IPS-18c (cell line): ENCODE measurements around the gene FAM107B.

Experiments
- H3K4me3 ChIP-seq: 2 replicates; pipeline ENCODE4 v1.7.0; 2013; ENCODE audit warnings: low read depth, mild to moderate bottlenecking, low read length, moderate library complexity; ENCODE audit not compliant: insufficient read depth
- H3K9me3 ChIP-seq: one replicate; pipeline ENCODE4 v1.6.1; 2013; ENCODE audit warnings: mild to moderate bottlenecking, low read length, moderate library complexity; ENCODE audit not compliant: control insufficient read depth, insufficient read depth

Gene FAM107B

DNA sequence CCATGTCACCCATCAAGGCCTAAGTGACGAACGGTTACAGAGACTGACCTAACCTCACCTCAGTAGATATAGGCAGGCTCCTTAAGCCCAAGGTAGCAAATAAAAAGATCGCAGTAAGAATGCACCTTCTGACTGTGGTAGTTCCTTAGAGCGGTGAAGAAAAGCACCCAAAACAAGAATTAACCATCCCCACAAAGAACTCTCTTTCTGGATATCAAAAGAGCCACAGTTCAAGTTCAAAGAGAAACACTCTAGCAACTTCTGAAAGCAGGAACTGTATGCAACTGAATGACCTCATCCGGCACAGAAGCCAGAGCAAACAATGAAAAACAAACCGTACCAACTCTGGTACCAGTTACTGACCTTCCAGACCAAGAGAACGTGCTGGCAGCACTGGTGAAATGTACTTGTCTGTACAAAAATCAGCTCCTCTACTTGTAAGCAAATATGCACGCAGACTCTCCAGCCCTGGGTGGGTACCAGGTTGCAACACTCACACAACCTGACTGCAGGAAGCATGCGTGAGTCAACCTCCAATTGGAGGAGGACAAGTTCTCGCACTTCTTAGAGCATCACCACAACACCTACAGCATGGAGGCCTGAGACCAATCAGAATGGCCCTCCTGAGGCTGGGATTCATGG, 202.7 kb downstream of the FAM107B start:
- no peak overlapping the region for H3K4me3 ChIP-seq

DNA sequence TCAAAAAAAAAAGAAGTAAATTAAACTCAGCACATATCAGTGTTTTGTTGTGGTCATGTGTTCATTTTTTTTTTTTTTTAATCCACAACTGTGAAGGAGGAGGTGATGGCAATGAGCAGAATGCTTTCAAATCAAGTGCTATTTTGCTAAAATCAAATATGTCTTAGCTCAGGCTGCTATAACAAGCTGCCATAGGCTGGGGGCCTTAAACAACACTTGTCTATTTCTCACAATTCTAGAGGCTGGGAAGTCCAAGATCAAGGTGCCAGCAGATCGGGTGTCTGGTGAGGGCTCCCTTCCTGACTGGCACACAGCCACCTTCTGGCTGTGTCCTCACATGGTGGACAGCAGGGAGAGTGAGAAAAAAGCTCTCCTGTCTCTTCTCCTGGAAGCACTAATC, 203.9 kb downstream of the FAM107B start:
- H3K4me3 ChIP-seq = no peak overlapping the region

More for the DNA sequence above, 202.7 kb downstream of the FAM107B start:
- no peaks in the 10 kb centered on the region for H3K9me3 ChIP-seq

DNA sequence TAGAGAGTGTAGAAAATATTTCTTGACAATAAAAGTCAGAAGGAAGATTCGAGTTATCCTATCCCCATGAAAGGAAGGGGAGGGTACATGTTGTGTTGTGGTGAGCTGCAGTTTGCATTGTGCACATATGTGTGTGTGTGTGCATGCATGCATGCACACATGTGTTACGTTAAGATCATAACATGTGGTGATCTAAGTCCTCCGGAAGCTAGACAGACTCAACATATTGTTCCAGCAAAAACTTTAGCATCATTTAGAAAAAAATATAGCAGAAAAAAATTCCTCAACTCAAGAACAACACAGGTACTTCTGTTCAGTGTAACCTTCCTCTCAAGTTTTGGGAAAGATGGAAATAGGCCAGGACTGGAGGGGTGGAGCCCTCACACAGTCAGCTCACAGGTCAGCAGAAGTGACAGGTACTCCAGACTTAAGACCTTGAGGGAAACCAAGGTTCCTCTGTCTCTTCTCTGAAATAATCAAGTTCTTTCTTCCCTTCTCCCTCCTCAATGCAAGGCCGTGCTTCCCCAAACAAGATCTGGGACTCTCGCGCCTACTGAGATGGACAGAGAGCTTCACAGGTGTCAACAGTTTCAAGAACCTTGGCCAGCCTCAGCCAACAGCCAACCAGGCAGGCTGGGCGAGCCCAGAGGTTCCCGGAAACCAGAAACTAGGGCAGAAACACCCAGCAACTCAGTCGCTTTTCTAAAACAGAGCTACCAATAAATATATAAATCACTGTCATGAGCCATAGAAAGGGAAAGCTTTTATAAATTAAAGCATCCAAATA, 205.2 kb downstream of the FAM107B start:
- Histone ChIP-seq H3K9me3 (no peaks in the 10 kb centered on the region), H3K4me3 (no peak overlapping the region)

More for the DNA sequence above, 203.9 kb downstream of the FAM107B start:
- H3K9me3 ChIP-seq = no peaks in the 10 kb centered on the region

DNA sequence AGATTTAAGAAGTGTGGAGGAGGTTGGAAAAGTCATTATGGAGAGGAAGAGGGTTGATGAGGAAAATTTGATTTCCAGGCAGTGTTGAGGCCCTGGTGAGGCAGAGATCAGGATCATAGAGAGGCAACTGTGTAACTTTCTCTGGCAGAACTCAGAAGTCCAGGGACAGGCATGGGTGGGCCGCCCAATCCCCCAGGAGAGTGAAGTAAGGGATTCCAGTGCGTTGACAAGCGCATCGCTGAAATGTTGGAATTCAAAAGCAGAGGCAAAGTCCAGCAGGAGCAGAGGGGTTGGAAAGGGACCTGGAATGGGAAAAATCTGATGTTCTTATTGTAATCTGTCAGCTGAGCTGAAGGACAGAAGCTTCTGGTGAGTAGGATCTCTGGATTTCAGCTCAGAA, 207.3 kb downstream of the FAM107B start:
- no peaks in the 10 kb centered on the region for H3K9me3 ChIP-seq
- no peak overlapping the region for H3K4me3 ChIP-seq

DNA sequence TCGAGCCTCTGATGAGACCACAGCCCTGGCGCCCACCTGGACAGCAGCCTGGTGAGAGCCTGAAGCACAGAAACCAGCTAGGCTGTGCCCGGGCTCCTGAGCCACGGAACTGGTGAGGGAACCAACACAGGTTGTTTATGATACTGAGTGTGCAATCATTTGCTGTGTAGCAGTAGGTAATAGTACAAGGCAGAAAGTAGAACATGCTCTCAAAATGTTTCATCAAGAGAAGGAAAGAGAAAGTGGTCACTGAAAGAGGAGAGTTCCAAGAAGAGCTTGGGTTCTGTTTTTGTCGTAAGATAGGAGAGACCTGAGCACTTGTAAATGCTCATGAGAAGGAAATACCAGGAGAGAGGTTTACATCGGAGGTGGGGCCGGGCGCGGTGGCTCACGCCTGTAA, 208.2 kb downstream of the FAM107B start:
- Histone ChIP-seq H3K4me3 (no peak overlapping the region), H3K9me3 (no peaks in the 10 kb centered on the region)

DNA sequence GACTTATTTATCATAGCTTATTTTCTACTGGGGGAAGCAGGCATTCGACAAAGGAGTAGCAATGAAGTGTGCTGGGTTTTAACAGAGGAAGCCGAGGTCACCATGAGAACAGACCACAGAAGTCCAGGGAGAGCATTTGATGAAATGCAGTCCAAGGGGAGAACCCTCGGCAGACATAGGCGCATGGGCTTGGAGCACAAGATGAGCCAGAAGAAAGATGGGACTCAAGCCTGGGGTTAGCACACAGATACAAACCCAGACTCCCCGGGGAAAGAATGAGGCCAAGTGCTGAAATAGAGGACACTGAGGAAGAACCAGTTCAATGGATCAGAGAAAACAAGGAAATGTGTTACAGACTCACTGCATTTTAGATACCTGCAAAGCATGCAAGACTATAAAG, 209.5 kb downstream of the FAM107B start:
- H3K4me3 ChIP-seq = no peak overlapping the region
- no peaks in the 10 kb centered on the region for H3K9me3 ChIP-seq

DNA sequence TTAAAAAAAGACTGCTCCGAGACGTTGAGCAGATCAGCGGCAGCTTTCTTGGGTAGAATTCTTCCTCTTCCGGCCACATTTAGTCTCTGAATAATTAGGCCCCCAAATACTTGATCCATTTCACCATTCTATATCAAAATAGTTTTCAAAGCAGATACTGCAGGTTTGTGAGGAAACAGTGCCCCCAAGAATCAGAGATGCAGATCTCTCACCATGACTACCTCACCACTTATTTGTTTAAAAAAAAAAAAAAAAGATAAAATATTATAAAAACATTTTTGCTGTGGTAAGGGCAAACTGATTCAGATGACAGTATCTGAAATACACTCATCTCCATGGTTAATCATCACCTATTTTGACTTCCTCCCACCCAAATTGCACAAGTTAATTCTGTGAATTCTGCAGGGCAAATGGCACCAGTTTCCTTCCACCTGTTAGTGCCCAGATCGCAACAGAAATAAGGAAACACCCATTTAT, 210.4 kb downstream of the FAM107B start:
- no peak overlapping the region for H3K4me3 ChIP-seq
- no peaks in the 10 kb centered on the region for H3K9me3 ChIP-seq

DNA sequence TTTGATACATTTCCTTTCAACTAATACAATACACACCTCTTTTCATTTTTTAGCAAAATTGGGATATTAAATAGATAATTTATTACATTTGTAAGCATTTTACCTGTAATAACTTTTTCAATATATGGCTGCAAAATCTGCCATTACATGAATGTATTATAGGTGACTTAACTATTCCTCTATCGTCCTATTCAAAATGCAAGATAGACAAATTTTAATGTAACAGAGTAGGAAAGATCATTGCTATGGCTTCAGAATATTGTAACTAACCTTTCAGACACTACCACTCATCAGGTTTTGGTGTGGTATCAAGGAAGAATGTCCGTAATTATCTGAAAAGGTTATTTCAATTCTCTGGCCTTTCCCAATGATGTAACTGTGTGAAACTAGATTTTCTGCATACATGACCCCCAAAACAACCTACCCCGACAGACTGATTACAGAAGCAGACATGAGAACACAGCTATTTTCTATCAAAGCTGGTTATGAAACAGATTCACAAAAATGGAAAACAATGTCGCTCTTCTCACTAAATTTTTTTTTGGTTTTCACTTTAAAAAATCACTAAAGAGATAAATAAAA, 211.2 kb downstream of the FAM107B start:
- no peak overlapping the region for H3K4me3 ChIP-seq
- H3K9me3 ChIP-seq = no peaks in the 10 kb centered on the region

GRCh38 chr10:14563076-14563336, 211.7 kb downstream of the FAM107B start:
- Histone ChIP-seq H3K4me3 (no peak overlapping the region), H3K9me3 (no peaks in the 10 kb centered on the region)

GRCh38 chr10:14562218-14563075, 212.2 kb downstream of the FAM107B start:
- Histone ChIP-seq H3K4me3 (no peak overlapping the region), H3K9me3 (no peaks in the 10 kb centered on the region)

DNA sequence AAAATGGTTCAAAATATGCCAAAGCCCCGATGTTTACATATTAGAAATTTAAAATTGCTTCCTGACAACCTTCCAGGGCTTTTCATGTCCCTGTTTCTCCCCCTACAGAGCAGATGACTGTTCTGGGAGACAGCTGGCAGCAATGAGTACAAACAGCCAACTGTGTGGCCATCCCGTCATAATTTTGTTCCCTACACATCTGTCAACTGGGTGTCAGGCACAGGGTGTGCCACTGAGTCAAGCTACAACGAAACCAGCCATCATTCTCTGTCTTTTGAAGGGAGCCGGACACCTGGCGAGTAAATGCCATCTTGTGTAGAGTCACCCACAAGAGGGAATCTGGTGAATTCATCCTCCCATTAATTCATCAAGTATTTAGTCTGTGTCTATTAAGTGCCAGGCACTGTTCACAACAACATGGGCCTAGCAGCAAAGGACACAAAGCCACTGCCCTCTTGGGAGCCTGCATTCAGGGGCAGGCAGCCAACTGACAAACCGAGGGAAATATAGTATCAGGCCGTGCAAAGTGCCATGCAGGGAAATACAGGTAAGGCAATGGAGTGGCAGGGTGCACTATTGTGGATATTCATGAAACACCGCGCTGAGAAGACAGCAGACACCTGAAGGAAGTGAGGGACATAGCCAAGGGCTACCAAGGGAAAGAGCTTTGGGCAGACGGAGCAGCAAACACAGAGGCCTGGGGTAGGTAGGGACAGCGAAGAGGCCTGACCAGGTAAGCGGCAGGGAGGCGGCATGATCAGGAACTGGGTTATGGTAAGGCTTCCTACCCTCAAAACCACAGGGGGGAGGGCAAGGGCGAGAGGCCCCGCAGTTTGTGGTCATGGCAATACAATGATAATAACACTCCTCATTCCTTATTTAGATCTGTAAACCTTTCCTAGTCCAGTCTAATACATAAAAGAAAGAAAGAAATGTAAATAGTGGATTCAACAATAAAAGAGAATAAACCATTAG, 213.6 kb downstream of the FAM107B start:
- Histone ChIP-seq H3K9me3 (no peaks in the 10 kb centered on the region), H3K4me3 (no peak overlapping the region)

- no peak overlapping the region for H3K4me3 ChIP-seq
- no peaks in the 10 kb centered on the region for H3K9me3 ChIP-seq
Measured at GRCh38 chr10:14560274-14560673, 214.4 kb downstream of the FAM107B start.

GRCh38 chr10:14558025-14558424, 216.7 kb downstream of the FAM107B start:
- Histone ChIP-seq H3K4me3 (no peak overlapping the region), H3K9me3 (no peaks in the 10 kb centered on the region)

- Histone ChIP-seq H3K4me3 (no peak overlapping the region), H3K9me3 (no peaks in the 10 kb centered on the region)
Measured at GRCh38 chr10:14557567-14557966, 217.1 kb downstream of the FAM107B start.

GRCh38 chr10:14556285-14556956, 218.3 kb downstream of the FAM107B start:
- Histone ChIP-seq H3K4me3 (no peak overlapping the region), H3K9me3 (no peaks in the 10 kb centered on the region)

DNA sequence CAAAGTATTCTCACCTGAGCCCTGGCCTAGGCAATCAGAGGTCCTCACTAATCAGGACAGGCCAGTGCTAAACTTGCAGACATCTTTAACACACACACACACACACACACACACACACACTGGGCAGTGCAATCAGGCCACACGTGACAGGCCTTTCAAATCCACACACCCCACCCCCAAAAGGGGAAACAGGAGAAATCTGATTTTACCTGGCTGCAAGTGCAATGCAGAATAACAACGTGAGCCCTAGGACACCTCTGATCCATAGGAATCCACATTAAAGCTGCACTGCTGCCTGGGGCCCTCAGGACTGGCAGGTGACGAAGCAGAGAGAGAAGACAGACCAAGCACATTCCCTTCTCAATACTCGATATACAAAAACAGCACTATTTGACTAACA, 218.9 kb downstream of the FAM107B start:
- no peak overlapping the region for H3K4me3 ChIP-seq
- H3K9me3 ChIP-seq = no peaks in the 10 kb centered on the region
